HepG2 (cell line): ENCODE results near the gene LITAFD. TPM values are rescaled to one million over a fixed set of nuclear protein-coding genes. Genes with fewer than 3 reads are reported as not detected.
A peak's percentile ranks its signal among the peaks of the same experiment; 100 is the strongest.

ENCODE experiments used
- ATAC-seq: fragments of 200-7000 bp; cut with Tn5 transposase; 3 replicates; pipeline ENCODE4 v1.9.1; 2020; ENCODE audit warnings: mild to moderate bottlenecking, moderate library complexity
- BruUV-seq: library from RNA; stranded (reverse); fragments of 400-500 nt; replicated peaks from 2 replicates; lab custom pipeline; 2021; lab: Mats Ljungman, UMichigan
- CTCF ChIA-PET: fragments of 300-600 bp; formaldehyde crosslinking; extraction: SDS; loops from one replicate; lab custom pipeline; 2021; ENCODE audit warnings: low total read pairs, inconsistent platforms, low intra/inter-chr PET ratio; lab: Yijun Ruan, JAX
- POLR2A ChIA-PET: fragments of 350-600 bp; sonication (Branson Sonifier 250); formaldehyde crosslinking; loops from one replicate; lab custom pipeline; 2020; ENCODE audit warnings: antibody characterized with exemption, inconsistent platforms; lab: Yijun Ruan, JAX
- DNase-seq: peaks from one replicate; pipeline ENCODE4 v3.0.0-alpha.2; 2015; ENCODE audit warnings: low spot score
- FAIRE-seq: peaks from 3 replicates; lab custom pipeline; 2011; peaks lifted over from hg19 to GRCh38; lab: Jason Lieb, UNC
- H2AFZ ChIP-seq: one replicate; pipeline ENCODE4 v1.6.1; 2011; ENCODE audit warnings: low read length, inconsistent platforms
- H3K27ac ChIP-seq: fragments of 300-600 bp; 3 replicates; pipeline ENCODE4 v1.8.0; 2011; ENCODE audit warnings: mixed run types, mild to moderate bottlenecking, mixed read lengths, low read length, inconsistent platforms; ENCODE audit not compliant: insufficient read depth; ENCODE audit errors: extremely low read length
- H3K27me3 ChIP-seq, 2 experiments: fragments of 200-600 bp in 1 of 2; 2 replicates in 1 of 2; 3 replicates in 1 of 2; pipeline versions ENCODE4 v1.6.0 to v1.8.0; 2011; ENCODE audit warnings: low read length in 2 of 2, mild to moderate bottlenecking in 2 of 2, moderate library complexity in 2 of 2, inconsistent platforms in 1 of 2; ENCODE audit not compliant: insufficient read depth in 2 of 2, control insufficient read depth in 1 of 2
- H3K36me3 ChIP-seq, 2 experiments: fragments of 200-600 bp in 1 of 2; replicated peaks in 1 of 2; 2 replicates in 1 of 2; 3 replicates in 1 of 2; pipeline versions ENCODE4 v1.5.1 to v1.8.0; 2011; ENCODE audit warnings: low read length in 2 of 2, inconsistent platforms in 1 of 2; ENCODE audit not compliant: insufficient read depth in 2 of 2, control insufficient read depth in 1 of 2
- H3K4me1 ChIP-seq: 2 replicates; pipeline ENCODE4 v1.5.1; 2012; ENCODE audit warnings: low read length, inconsistent platforms; ENCODE audit not compliant: insufficient read depth
- H3K4me2 ChIP-seq: 2 replicates; pipeline ENCODE4 v1.6.0; 2011; ENCODE audit warnings: low read depth, low read length, inconsistent platforms
- H3K4me3 ChIP-seq, 3 experiments: fragments of 200-600 bp in 1 of 3; sonication (generic), shearing (Covaris generic) in 1 of 3; replicated peaks in 1 of 3; 2 replicates each; pipeline ENCODE4 v1.5.1; 2011 to 2016; ENCODE audit warnings: low read length in 3 of 3, inconsistent platforms in 2 of 3, low read depth in 2 of 3, mild to moderate bottlenecking in 2 of 3, control low read depth in 1 of 3, mixed read lengths in 1 of 3; ENCODE audit not compliant: insufficient read depth in 1 of 3
- H3K79me2 ChIP-seq: one replicate; pipeline ENCODE4 v1.6.1; 2011; ENCODE audit warnings: low read length, inconsistent platforms; ENCODE audit not compliant: insufficient read depth
- H3K9ac ChIP-seq: 2 replicates; pipeline ENCODE4 v1.6.0; 2011; ENCODE audit warnings: mild to moderate bottlenecking, low read depth, low read length, inconsistent platforms; ENCODE audit not compliant: insufficient read depth
- H3K9me3 ChIP-seq: 2 replicates; pipeline ENCODE4 v1.5.1; 2012; ENCODE audit warnings: mild to moderate bottlenecking, low read length
- H4K20me1 ChIP-seq: 2 replicates; pipeline ENCODE4 v1.6.0; 2011; ENCODE audit warnings: inconsistent platforms, mild to moderate bottlenecking, low read length, moderate library complexity; ENCODE audit not compliant: insufficient read depth
- ATF7-NPFF ChIP-seq: sonication (generic); formaldehyde crosslinking; IDR thresholded peaks from 2 replicates; pipeline ENCODE4 v1.8.1; 2023; ENCODE audit warnings: mild to moderate bottlenecking, low read depth, missing genetic modification reagents, moderate library complexity
- ATM ChIP-seq: fragments of 450-650 bp; IDR thresholded peaks from 2 replicates; pipeline ENCODE4 v1.7.1; 2017; ENCODE audit warnings: mild to moderate bottlenecking, borderline replicate concordance
- CCAR2 ChIP-seq: fragments of 200-400 bp; formaldehyde crosslinking; optimal IDR thresholded peaks from 2 replicates; pipeline ENCODE3; 2018; ENCODE audit warnings: low read depth, mild to moderate bottlenecking, low read length, moderate library complexity
- DZIP1 ChIP-seq: sonication (generic); formaldehyde crosslinking; IDR thresholded peaks from 2 replicates; pipeline ENCODE4 v1.5.0; 2020; ENCODE audit warnings: mild to moderate bottlenecking, missing genetic modification reagents
- HMG20B ChIP-seq: conservative IDR thresholded peaks from 2 replicates; pipeline ENCODE4 v1.6.1; 2016; ENCODE audit warnings: missing genetic modification reagents, missing compliant biosample characterization
- MEF2D ChIP-seq: sonication (generic); formaldehyde crosslinking; IDR thresholded peaks from 2 replicates; pipeline ENCODE4 v1.5.1; 2020; ENCODE audit warnings: mild to moderate bottlenecking, missing genetic modification reagents
- RBM22 ChIP-seq: fragments of 200-400 bp; formaldehyde crosslinking; optimal IDR thresholded peaks from 2 replicates; pipeline ENCODE3; 2017; ENCODE audit warnings: mild to moderate bottlenecking, low read length, moderate library complexity
- SIX1 ChIP-seq: sonication (generic); formaldehyde crosslinking; IDR thresholded peaks from 2 replicates; pipeline ENCODE4 v1.4.0; 2020; ENCODE audit warnings: missing genetic modification reagents, borderline replicate concordance
- ZBTB37 ChIP-seq: sonication (generic); formaldehyde crosslinking; IDR thresholded peaks from 2 replicates; pipeline ENCODE4 v1.4.0; 2020; ENCODE audit warnings: mild to moderate bottlenecking, missing genetic modification reagents
- ZFP91 ChIP-seq: sonication (generic); formaldehyde crosslinking; IDR thresholded peaks from 2 replicates; pipeline ENCODE4 v1.9.0; 2022; ENCODE audit warnings: missing genetic modification reagents, mild to moderate bottlenecking, borderline replicate concordance
- ZNF138 ChIP-seq: sonication (generic); formaldehyde crosslinking; IDR thresholded peaks from 2 replicates; pipeline ENCODE4 v1.5.0; 2020; ENCODE audit warnings: mild to moderate bottlenecking, low read depth, missing genetic modification reagents
- ZNF235 ChIP-seq: sonication (generic); formaldehyde crosslinking; IDR thresholded peaks from 2 replicates; pipeline ENCODE4 v1.8.1; 2023; ENCODE audit warnings: mild to moderate bottlenecking, missing genetic modification reagents, borderline replicate concordance
- WGBS: methylation state at CpG from one replicate; pipeline ENCODE4 v1.1.6; 2017; ENCODE audit warnings: low lambda C conversion rate; 5-methylcytosine and 5-hydroxymethylcytosine counted together
- in situ Hi-C: cut with HindIII; loops from 2 replicates; pipeline ENCODE4 v1.10.0; 2017; ENCODE audit warnings: low pct_unique_long_range_greater_than_20kb; ENCODE audit not compliant: extremely low pct_ligation_motif_present
- intact Hi-C: fragments of 100-400 bp; cut with micrococcal nuclease; formaldehyde crosslinking; loops from one replicate; pipeline ENCODE4 v1.10.0; 2022; ENCODE audit not compliant: unreplicated experiment
- polyA plus RNA-seq, 8 experiments: library from polyadenylated mRNA; depleted of rRNA in 3 of 8; stranded (reverse) in 7 of 8; unstranded in 1 of 8; fragments of >200 nt; fragmentation: Illumina TruSeq in 4 of 8; extraction: Trizol in 4 of 8; gene quantifications; 2 replicates each; pipeline versions ENCODE4 v1.2.1 to v1.2.3, GENCODE V29; 2011 to 2016; ENCODE audit warnings: low read depth in 4 of 8, missing spikeins in 1 of 8, mixed read lengths in 1 of 8; ENCODE audit not compliant: insufficient read depth in 1 of 8
- total RNA-seq, 5 experiments: library from RNA; depleted of rRNA; stranded (reverse); fragments of >200 nt; fragmentation: Illumina TruSeq; extraction: Trizol; gene quantifications; 2 replicates each; pipeline ENCODE4 v1.2.3, GENCODE V29; 2016; ENCODE audit warnings: low read depth in 1 of 5
- TF ChIP-seq, protein P1 (sequence below): sonication (generic); formaldehyde crosslinking; IDR thresholded peaks from 2 replicates; pipeline ENCODE4 v1.4.0; 2020; ENCODE audit warnings: missing genetic modification reagents

The LITAFD gene
- total and polyA plus RNA-seq, 2 of the 13 experiments (the other 11 are each of a cell fraction or from before 2014, with no cell fraction given) = not detected

- TF ChIP-seq ZBTB37 (CRISPR knock-in tag) (0 out of 2 replicates have a peak, but pooled peaks have one; percentile 13), ZNF235 (CRISPR knock-in tag) (0 out of 2 replicates have a peak, but pooled peaks have one; percentile 37), RBM22 (no peak), ATF7-NPFF (no peak), SIX1 (CRISPR knock-in tag) (no peak), ATM (no peak)
- TF ChIP-seq, protein P1, sequence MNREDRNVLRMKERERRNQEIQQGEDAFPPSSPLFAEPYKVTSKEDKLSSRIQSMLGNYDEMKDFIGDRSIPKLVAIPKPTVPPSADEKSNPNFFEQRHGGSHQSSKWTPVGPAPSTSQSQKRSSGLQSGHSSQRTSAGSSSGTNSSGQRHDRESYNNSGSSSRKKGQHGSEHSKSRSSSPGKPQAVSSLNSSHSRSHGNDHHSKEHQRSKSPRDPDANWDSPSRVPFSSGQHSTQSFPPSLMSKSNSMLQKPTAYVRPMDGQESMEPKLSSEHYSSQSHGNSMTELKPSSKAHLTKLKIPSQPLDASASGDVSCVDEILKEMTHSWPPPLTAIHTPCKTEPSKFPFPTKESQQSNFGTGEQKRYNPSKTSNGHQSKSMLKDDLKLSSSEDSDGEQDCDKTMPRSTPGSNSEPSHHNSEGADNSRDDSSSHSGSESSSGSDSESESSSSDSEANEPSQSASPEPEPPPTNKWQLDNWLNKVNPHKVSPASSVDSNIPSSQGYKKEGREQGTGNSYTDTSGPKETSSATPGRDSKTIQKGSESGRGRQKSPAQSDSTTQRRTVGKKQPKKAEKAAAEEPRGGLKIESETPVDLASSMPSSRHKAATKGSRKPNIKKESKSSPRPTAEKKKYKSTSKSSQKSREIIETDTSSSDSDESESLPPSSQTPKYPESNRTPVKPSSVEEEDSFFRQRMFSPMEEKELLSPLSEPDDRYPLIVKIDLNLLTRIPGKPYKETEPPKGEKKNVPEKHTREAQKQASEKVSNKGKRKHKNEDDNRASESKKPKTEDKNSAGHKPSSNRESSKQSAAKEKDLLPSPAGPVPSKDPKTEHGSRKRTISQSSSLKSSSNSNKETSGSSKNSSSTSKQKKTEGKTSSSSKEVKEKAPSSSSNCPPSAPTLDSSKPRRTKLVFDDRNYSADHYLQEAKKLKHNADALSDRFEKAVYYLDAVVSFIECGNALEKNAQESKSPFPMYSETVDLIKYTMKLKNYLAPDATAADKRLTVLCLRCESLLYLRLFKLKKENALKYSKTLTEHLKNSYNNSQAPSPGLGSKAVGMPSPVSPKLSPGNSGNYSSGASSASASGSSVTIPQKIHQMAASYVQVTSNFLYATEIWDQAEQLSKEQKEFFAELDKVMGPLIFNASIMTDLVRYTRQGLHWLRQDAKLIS (CRISPR knock-in tag) = no peak
These were observed at the start of gene LITAFD (continued) for GRCh38 chr16:8882041-8882617.

GRCh38 chr16:8832717-8833105, 49.4 kb upstream of the LITAFD start:
- CTCF ChIA-PET = no interaction called here
- no peak overlapping the region for H2AFZ ChIP-seq
- H4K20me1 ChIP-seq = peaks cover 18% of the 10 kb centered on the region
- no peak overlapping the region for H3K4me2 ChIP-seq
- H3K4me3 ChIP-seq = no peak overlapping the region
- DNase-seq (no peak), ATAC-seq (peak; percentile 15; the same call in 2 of the 3 replicates), FAIRE-seq (no peak)
- BruUV-seq = no TSS peak
- 98% methylated on average over 16 of the region's 16 CpGs for whole genome bisulfite sequencing
- H3K4me1 ChIP-seq = no peaks in the 10 kb centered on the region
- no peak overlapping the region for H3K27ac ChIP-seq
- POLR2A ChIA-PET = no interaction called here
- no peak overlapping the region for H3K9ac ChIP-seq
- no peaks in the 10 kb centered on the region for H3K9me3 ChIP-seq
- peaks cover 34 to 54% of the 10 kb centered on the region in 2 experiments for H3K36me3 ChIP-seq
- intact Hi-C loops (no loop called here), in situ Hi-C loops (no loop called here)
- peaks cover 31% of the 10 kb centered on the region for H3K79me2 ChIP-seq
- H3K27me3 ChIP-seq = no peaks in the 10 kb centered on the region
- TF ChIP-seq MEF2D (CRISPR knock-in tag) (no peak), DZIP1 (CRISPR knock-in tag) (no peak), HMG20B (CRISPR knock-in tag) (no peak), ZFP91 (CRISPR knock-in tag) (no peak), CCAR2 (no peak), ZNF138 (CRISPR knock-in tag) (no peak)
